Measurements from ENCODE around the gene TRIM24. TPM values are rescaled to one million over a fixed set of nuclear protein-coding genes. Genes with fewer than 3 reads are reported as not detected.

The TRIM24 gene
- total and polyA plus RNA-seq, 10 of the 15 experiments (the other 5 are each of a cell fraction or from before 2014, with no cell fraction given) = 4.6 to 23.5 (median 13.6) TPM

- H3K4me1 ChIP-seq (ENCODE audit: control insufficient read depth, insufficient read depth, low read length) = no peaks in the 10 kb centered on the region
- ChIA-PET CTCF (no interaction called here), SMC1A (ENCODE audit: uncharacterized antibody, unreplicated experiment) (interaction anchor here (1.1 to 2.0 kb wide), 3 partner anchors 9 to 82 kb away, joined by 3 to 5 read pairs (median 3); no protein-coding TSS in a partner anchor), POLR2A (no interaction called here), RAD21 (ENCODE audit: unreplicated experiment) (interaction anchor here (1.1 kb wide), 1 partner anchor 9 kb away, joined by 3 read pairs; no protein-coding TSS in a partner anchor)
- H4K20me1 ChIP-seq (ENCODE audit: control insufficient read depth, insufficient read depth) = no peaks in the 10 kb centered on the region
- ATAC-seq = no peak
- 100% methylated on average over 1 of the region's 1 CpG for WGBS (ENCODE audit: insufficient coverage, insufficient replicate concordance, low lambda C conversion rate, missing lambda C conversion rate)
- no peak overlapping the region for H3K27ac ChIP-seq (ENCODE audit: control insufficient read depth, insufficient read depth)
- no peak for FAIRE-seq
- BruUV-seq (replicated peaks) = no TSS peak
- H3K4me2 ChIP-seq (ENCODE audit: control insufficient read depth, insufficient read depth) = no peak overlapping the region
- no peak for DNase-seq (ENCODE audit: low read depth, low spot score)
- H3K4me3 ChIP-seq = no peak overlapping the region
- peaks cover 0 to 17% of the 10 kb centered on the region in 2 experiments for H3K36me3 ChIP-seq (ENCODE audit: control insufficient read depth in 2 of 2, insufficient read depth in 2 of 2, low read length in 1 of 2)
- intact Hi-C loops (cut with micrococcal nuclease; ENCODE audit: unreplicated experiment) = loop anchor here (10.0 kb wide), 1 partner anchor 384 kb away; no protein-coding TSS in a partner anchor
- no peak overlapping the region for H3K9ac ChIP-seq (ENCODE audit: control insufficient read depth, insufficient read depth, low read length)
- in situ Hi-C loops (cut with MboI) = no loop called here
- no peaks in the 10 kb centered on the region for H3K27me3 ChIP-seq (replicated peaks in 1 of 2; ENCODE audit: control insufficient read depth in 2 of 2, insufficient read depth in 2 of 2, low read length in 1 of 2)
- no peaks in the 10 kb centered on the region; the same call in 1 of the 3 replicates for H3K9me3 ChIP-seq (replicated peaks; ENCODE audit: control insufficient read depth, insufficient read depth, low read length)
- no peaks in the 10 kb centered on the region for H3K79me2 ChIP-seq (ENCODE audit: control insufficient read depth, insufficient read depth, low read length)
- no peak for TF ChIP-seq ZBTB4 (CRISPR knock-in tag; IDR thresholded peaks at IDR 0.05)
- TF ChIP-seq ZBTB11 (CRISPR knock-in tag; IDR thresholded peaks at IDR 0.05) = no peak
- TF ChIP-seq, protein P1, sequence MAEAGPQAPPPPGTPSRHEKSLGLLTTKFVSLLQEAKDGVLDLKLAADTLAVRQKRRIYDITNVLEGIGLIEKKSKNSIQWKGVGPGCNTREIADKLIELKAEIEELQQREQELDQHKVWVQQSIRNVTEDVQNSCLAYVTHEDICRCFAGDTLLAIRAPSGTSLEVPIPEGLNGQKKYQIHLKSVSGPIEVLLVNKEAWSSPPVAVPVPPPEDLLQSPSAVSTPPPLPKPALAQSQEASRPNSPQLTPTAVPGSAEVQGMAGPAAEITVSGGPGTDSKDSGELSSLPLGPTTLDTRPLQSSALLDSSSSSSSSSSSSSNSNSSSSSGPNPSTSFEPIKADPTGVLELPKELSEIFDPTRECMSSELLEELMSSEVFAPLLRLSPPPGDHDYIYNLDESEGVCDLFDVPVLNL (IDR thresholded peaks at IDR 0.05; ENCODE audit: low read depth, low read length) = no peak
- no peak for TF ChIP-seq EZH2 (IDR thresholded peaks at IDR 0.05; ENCODE audit: borderline replicate concordance, control insufficient read depth, low read depth, low read length)
- no peak for TF ChIP-seq ZZZ3 (IDR thresholded peaks at IDR 0.05; ENCODE audit: control insufficient read depth, insufficient read length, low read depth)
- TF ChIP-seq, protein P2, sequence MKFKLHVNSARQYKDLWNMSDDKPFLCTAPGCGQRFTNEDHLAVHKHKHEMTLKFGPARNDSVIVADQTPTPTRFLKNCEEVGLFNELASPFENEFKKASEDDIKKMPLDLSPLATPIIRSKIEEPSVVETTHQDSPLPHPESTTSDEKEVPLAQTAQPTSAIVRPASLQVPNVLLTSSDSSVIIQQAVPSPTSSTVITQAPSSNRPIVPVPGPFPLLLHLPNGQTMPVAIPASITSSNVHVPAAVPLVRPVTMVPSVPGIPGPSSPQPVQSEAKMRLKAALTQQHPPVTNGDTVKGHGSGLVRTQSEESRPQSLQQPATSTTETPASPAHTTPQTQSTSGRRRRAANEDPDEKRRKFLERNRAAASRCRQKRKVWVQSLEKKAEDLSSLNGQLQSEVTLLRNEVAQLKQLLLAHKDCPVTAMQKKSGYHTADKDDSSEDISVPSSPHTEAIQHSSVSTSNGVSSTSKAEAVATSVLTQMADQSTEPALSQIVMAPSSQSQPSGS (IDR thresholded peaks at IDR 0.05; ENCODE audit: low read length) = no peak
- no peak for TF ChIP-seq MLLT1 (IDR thresholded peaks at IDR 0.05)
- no peak overlapping the region for H2AFZ ChIP-seq (ENCODE audit: control insufficient read depth, low read depth, low read length)
These were observed 89.0 kb downstream of the TRIM24 start for GRCh38 chr7:138549082-138549481.

All from GM12878 (cell line).